ENCODE results near the gene STRN4. TPM values are rescaled to one million over a fixed set of nuclear protein-coding genes. Genes with fewer than 3 reads are reported as not detected.

The STRN4 gene
- polyA plus RNA-seq, 1 donor: 68.1 TPM

DNA sequence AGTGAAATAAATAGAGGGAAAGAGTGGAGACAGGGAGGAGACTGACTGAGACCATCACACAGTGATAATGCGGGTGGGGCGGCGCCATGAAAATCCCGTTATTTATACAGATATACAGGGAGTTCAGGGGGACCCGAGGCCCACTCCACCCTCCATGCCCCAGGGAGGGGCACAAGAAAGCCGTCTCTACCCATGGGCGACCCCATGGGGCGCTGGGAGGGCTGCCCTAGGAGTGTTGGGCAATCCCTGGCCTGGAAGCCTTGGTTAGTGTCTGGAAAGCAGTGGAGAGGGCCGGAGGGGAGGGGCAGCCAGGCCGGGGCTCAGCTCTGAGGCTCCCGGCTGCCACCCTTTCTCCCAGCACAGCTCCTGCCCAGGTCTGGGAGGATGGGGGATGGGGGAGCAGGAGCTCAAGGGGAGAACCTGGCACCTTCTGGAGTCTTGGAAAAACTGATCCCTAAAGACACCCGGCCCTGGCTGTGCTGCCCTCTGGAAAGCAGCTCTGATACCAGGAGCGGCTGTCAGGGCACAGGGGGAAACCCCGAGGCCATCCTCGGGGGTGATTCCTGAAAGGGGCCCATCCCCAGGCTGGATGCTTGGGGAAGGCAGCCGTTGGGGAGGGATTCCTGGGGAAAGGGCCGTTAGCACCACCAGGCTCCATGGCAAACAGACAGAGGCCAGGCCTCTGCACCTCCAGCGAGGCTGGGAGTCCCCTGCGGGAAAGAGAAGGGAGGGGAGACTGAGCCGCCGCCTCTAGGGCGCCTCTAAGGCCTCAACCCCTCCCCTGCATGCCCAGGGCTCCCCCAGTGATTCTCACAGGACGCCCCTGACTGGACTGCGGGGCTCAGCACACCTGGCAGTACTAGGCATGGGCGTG, 26.4 kb downstream of the STRN4 start:
- H3K27ac ChIP-seq (ENCODE audit: low read length): no peak overlapping the region
- peaks cover 60% of the 10 kb centered on the region for H3K36me3 ChIP-seq (ENCODE audit: control insufficient read depth, insufficient read depth, low read length)
- peaks cover 10% of the 10 kb centered on the region for H3K4me1 ChIP-seq (ENCODE audit: control insufficient read depth, insufficient read depth, low read length)
- no peaks in the 10 kb centered on the region for H3K27me3 ChIP-seq (ENCODE audit: control insufficient read depth, insufficient read depth, low read length)
- DNase-seq: no peak
- WGBS (ENCODE audit: insufficient coverage, low lambda C conversion rate): no CpG with 5 or more reads among the region's 25 CpGs
- no peaks in the 10 kb centered on the region for H3K9me3 ChIP-seq (ENCODE audit: control insufficient read depth, low read depth, low read length)
- H3K4me3 ChIP-seq (ENCODE audit: low read length): no peak overlapping the region

DNA sequence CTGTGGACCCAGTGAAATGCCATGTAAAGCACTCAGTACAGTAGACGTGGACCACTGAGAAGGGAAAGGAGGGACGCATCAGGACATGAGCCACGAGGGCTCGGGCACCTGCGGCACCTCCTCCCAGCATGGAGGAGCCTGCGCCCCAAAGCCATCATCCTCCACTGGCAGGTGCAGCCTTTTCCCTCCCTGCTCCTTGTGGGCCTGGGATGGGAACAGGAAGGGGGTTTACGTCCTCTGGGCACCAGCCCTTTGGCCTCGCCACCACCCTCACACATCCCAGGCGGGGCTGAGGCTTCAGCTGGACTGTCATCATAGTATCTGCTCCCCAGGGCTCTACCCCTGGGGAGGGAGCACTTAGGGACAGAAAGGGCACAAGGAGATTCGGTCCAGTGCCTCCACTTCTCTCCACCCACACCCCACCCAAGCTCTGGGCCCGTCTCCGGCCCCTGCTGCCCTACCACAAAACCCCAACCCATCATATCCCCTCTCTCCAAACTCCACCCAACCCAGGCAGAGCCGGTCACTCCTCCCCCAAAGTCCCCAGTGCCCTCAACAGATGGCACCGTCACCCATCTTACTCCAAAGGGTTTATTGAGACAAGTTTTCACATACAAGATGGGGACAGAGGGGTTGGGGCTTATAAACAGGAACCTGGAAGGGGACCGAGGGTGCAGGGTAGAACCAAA, 27.2 kb downstream of the STRN4 start:
- H3K27me3 ChIP-seq (ENCODE audit: control insufficient read depth, insufficient read depth, low read length): no peaks in the 10 kb centered on the region
- H3K4me3 ChIP-seq (ENCODE audit: low read length): no peak overlapping the region
- H3K4me1 ChIP-seq (ENCODE audit: control insufficient read depth, insufficient read depth, low read length): peaks cover 10% of the 10 kb centered on the region
- H3K27ac ChIP-seq (ENCODE audit: low read length): no peak overlapping the region
- H3K9me3 ChIP-seq (ENCODE audit: control insufficient read depth, low read depth, low read length): no peaks in the 10 kb centered on the region
- no peak for DNase-seq
- no CpG with 5 or more reads among the region's 15 CpGs for WGBS (ENCODE audit: insufficient coverage, low lambda C conversion rate)
- H3K36me3 ChIP-seq (ENCODE audit: control insufficient read depth, insufficient read depth, low read length): peaks cover 52% of the 10 kb centered on the region

- Histone ChIP-seq H3K4me1 (ENCODE audit: control insufficient read depth, insufficient read depth, low read length) (peaks cover 10% of the 10 kb centered on the region), H3K9me3 (ENCODE audit: control insufficient read depth, low read depth, low read length) (no peaks in the 10 kb centered on the region), H3K36me3 (ENCODE audit: control insufficient read depth, insufficient read depth, low read length) (peaks cover 47% of the 10 kb centered on the region), H3K27ac (ENCODE audit: low read length) (no peak overlapping the region), H3K4me3 (ENCODE audit: low read length) (no peak overlapping the region), H3K27me3 (ENCODE audit: control insufficient read depth, insufficient read depth, low read length) (no peaks in the 10 kb centered on the region)
- no CpG with 5 or more reads among the region's 17 CpGs for WGBS (ENCODE audit: insufficient coverage, low lambda C conversion rate)
- DNase-seq: peak in 1 of 2 donors; percentile 50
Measured at GRCh38 chr19:46718157-46718933, 27.9 kb downstream of the STRN4 start.

DNA sequence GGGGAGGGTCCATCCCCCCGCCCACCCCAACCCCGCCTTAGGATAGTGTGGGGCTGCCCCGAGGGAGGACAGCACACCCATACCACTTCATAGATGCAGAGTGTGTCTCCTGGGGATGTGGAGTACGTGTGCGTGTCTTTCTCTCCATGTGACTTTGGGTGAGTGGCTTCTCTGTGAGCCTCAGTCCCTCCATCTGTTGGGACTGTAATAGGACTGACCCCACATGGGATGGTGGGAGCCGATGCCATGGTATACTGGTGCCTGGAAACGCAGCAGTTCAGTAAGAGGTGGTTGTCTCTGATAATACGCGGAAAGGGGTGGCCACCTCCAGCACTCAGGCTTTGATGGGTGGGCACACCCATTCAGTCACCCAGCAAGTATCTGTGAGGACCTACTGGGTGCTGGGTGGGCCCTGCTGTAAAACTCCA, 28.5 kb downstream of the STRN4 start:
- peaks cover 41% of the 10 kb centered on the region for H3K36me3 ChIP-seq (ENCODE audit: control insufficient read depth, insufficient read depth, low read length)
- H3K9me3 ChIP-seq (ENCODE audit: control insufficient read depth, low read depth, low read length): no peaks in the 10 kb centered on the region
- H3K27me3 ChIP-seq (ENCODE audit: control insufficient read depth, insufficient read depth, low read length): no peaks in the 10 kb centered on the region
- peaks cover 10% of the 10 kb centered on the region for H3K4me1 ChIP-seq (ENCODE audit: control insufficient read depth, insufficient read depth, low read length)
- H3K27ac ChIP-seq (ENCODE audit: low read length): peak overlapping the region; percentile 76
- DNase-seq: no peak
- peak overlapping the region; percentile 94 for H3K4me3 ChIP-seq (ENCODE audit: low read length)
- WGBS (ENCODE audit: insufficient coverage, low lambda C conversion rate): no CpG with 5 or more reads among the region's 9 CpGs

DNA sequence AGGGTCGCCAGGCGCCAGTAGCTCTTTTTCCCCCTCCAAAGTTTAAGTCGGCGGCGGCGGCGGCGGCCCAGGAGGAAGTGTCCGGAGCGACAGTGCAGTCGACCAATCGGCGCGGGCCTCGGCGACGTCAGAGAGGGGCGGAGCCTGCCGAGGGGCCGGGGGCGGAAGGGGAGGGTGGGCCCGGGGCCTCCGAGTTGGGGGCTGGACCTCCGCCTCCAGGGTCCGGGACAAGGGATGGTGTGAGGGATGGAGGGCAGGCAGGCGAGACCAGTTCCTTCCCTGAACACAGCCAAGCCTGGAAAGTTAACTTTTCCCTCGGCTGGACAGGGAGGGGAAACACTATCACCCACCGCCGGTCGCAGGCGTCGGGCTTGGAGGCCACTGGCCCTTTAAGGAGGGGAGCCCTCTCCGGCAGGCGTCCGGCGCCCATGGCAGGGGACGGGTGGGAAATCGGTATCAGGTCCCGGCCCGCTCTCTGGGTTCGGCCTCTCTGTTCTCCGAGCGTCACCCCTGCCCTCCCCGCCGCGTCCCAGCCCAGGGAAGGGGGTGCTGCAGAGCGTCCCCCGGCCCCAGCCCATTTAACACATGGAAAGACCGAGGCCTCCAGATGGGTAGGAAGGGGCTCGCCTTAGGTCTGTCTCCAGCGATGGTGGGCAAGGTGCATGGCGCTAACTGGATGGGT, 29.1 kb downstream of the STRN4 start, which contains the start of gene PRKD2:
PRKD2 (minus strand) TSS at position 81 of the 682 bp plus-strand sequence. CDS start 744 bp downstream, outside the sequence.
- DNase-seq: peak; percentile 73 to 91
- Histone ChIP-seq H3K4me1 (ENCODE audit: control insufficient read depth, insufficient read depth, low read length) (peaks cover 10% of the 10 kb centered on the region), H3K27ac (ENCODE audit: low read length) (peak within 1 kb of the TSS; percentile 94), H3K36me3 (ENCODE audit: control insufficient read depth, insufficient read depth, low read length) (peaks cover 36% of the 10 kb centered on the region), H3K27me3 (ENCODE audit: control insufficient read depth, insufficient read depth, low read length) (no peaks in the 10 kb centered on the region), H3K9me3 (ENCODE audit: control insufficient read depth, low read depth, low read length) (no peaks in the 10 kb centered on the region), H3K4me3 (ENCODE audit: low read length) (peak within 1 kb of the TSS; percentile 94)
- WGBS (ENCODE audit: insufficient coverage, low lambda C conversion rate): no CpG with 5 or more reads among the region's 52 CpGs

GRCh38 chr19:46716672-46717033, 29.6 kb downstream of the STRN4 start:
- Histone ChIP-seq H3K36me3 (ENCODE audit: control insufficient read depth, insufficient read depth, low read length) (peaks cover 30% of the 10 kb centered on the region), H3K27me3 (ENCODE audit: control insufficient read depth, insufficient read depth, low read length) (no peaks in the 10 kb centered on the region), H3K4me1 (ENCODE audit: control insufficient read depth, insufficient read depth, low read length) (peaks cover 10% of the 10 kb centered on the region), H3K9me3 (ENCODE audit: control insufficient read depth, low read depth, low read length) (no peaks in the 10 kb centered on the region), H3K27ac (ENCODE audit: low read length) (peak overlapping the region; percentile 94), H3K4me3 (ENCODE audit: low read length) (peak overlapping the region; percentile 94)
- no peak for DNase-seq
- no CpG with 5 or more reads among the region's 20 CpGs for WGBS (ENCODE audit: insufficient coverage, low lambda C conversion rate)

DNA sequence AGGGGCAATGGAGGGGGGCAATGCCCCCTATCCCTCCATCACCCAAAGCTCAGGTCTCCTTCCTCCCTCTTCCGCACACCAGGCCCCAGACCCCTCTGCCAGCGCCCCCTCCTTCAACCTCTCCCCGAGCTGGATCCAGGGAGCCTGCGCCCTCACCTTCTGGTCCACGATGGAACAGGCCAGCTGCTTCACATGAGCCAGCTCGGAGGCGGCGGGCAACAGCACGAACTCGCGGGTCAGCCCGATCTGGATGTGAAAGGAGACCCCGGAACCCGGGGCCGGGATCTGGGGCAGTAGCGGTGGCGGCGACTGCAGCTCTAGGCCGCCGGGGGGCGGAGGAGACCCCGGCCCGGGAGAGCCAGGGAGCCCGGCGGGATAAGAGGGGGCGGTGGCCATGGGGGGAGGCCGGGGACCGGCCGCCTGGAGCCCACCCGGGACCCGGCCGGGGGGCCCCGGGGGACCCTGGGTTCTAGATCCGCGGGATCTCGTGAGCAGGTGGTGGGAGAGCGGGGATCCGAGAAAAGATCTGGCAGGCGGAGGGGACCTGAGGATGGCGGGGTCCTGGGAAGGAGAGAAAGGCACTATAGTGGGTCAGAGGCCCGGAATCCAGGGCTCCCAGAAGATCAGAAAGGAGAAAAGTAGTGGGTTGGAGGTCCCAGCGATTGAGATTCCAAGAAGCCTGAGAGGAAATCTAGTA, 30.1 kb downstream of the STRN4 start:
- H3K4me1 ChIP-seq (ENCODE audit: control insufficient read depth, insufficient read depth, low read length): peaks cover 10% of the 10 kb centered on the region
- H3K4me3 ChIP-seq (ENCODE audit: low read length): peak overlapping the region; percentile 94
- peak overlapping the region; percentile 94 for H3K27ac ChIP-seq (ENCODE audit: low read length)
- no CpG with 5 or more reads among the region's 42 CpGs for WGBS (ENCODE audit: insufficient coverage, low lambda C conversion rate)
- no peaks in the 10 kb centered on the region for H3K27me3 ChIP-seq (ENCODE audit: control insufficient read depth, insufficient read depth, low read length)
- no peaks in the 10 kb centered on the region for H3K9me3 ChIP-seq (ENCODE audit: control insufficient read depth, low read depth, low read length)
- DNase-seq: no peak
- peaks cover 28% of the 10 kb centered on the region for H3K36me3 ChIP-seq (ENCODE audit: control insufficient read depth, insufficient read depth, low read length)

GRCh38 chr19:46715620-46715974, 30.7 kb downstream of the STRN4 start:
- Histone ChIP-seq H3K36me3 (ENCODE audit: control insufficient read depth, insufficient read depth, low read length) (peaks cover 28% of the 10 kb centered on the region), H3K9me3 (ENCODE audit: control insufficient read depth, low read depth, low read length) (no peaks in the 10 kb centered on the region), H3K27me3 (ENCODE audit: control insufficient read depth, insufficient read depth, low read length) (no peaks in the 10 kb centered on the region), H3K4me1 (ENCODE audit: control insufficient read depth, insufficient read depth, low read length) (peaks cover 10% of the 10 kb centered on the region), H3K27ac (ENCODE audit: low read length) (peak overlapping the region; percentile 94), H3K4me3 (ENCODE audit: low read length) (peak overlapping the region; percentile 94)
- no CpG with 5 or more reads among the region's 8 CpGs for WGBS (ENCODE audit: insufficient coverage, low lambda C conversion rate)
- no peak for DNase-seq

GRCh38 chr19:46714444-46715106, 31.7 kb downstream of the STRN4 start:
- WGBS (ENCODE audit: insufficient coverage, low lambda C conversion rate): no CpG with 5 or more reads among the region's 12 CpGs
- Histone ChIP-seq H3K27ac (ENCODE audit: low read length) (peak overlapping the region; percentile 94), H3K4me1 (ENCODE audit: control insufficient read depth, insufficient read depth, low read length) (peaks cover 10% of the 10 kb centered on the region), H3K4me3 (ENCODE audit: low read length) (peak overlapping the region; percentile 94), H3K36me3 (ENCODE audit: control insufficient read depth, insufficient read depth, low read length) (peaks cover 25% of the 10 kb centered on the region), H3K27me3 (ENCODE audit: control insufficient read depth, insufficient read depth, low read length) (no peaks in the 10 kb centered on the region), H3K9me3 (ENCODE audit: control insufficient read depth, low read depth, low read length) (no peaks in the 10 kb centered on the region)
- peak; percentile 92 to 96 for DNase-seq
